ENCODE data around the gene AXDND1. TPM values are rescaled to one million over a fixed set of nuclear protein-coding genes. Genes with fewer than 3 reads are reported as not detected.

Gene AXDND1
- total RNA-seq, 2 donors from 2014 or later = not detected

DNA sequence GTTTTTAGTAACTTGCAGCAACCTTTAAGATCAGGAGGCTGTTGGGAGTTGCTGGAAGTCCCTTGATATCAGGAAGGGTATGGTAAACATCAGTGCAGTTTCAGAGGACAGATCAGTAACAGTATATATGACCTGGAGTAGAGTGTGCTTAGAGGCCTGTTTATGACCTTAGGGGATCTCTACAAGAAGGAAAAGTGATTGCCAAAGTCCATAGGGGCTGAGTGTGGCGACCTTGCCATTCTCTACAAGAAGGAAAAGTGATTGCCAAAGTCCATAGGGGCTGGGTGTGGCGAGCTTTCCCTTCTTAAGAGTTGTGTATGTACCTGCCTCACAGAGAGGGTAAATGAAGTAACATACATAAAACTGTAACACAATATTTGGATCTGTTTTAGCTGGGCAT is 28.5 kb upstream of the AXDND1 start:
- no peaks in the 10 kb centered on the region for H3K27me3 ChIP-seq
- peaks cover 6% of the 10 kb centered on the region for H3K36me3 ChIP-seq
- no peak for DNase-seq (ENCODE audit: low spot score)
- no peaks in the 10 kb centered on the region for H3K4me1 ChIP-seq
- H3K27ac ChIP-seq = no peak overlapping the region
- no peak overlapping the region for H3K4me3 ChIP-seq
- TF ChIP-seq, protein P1, sequence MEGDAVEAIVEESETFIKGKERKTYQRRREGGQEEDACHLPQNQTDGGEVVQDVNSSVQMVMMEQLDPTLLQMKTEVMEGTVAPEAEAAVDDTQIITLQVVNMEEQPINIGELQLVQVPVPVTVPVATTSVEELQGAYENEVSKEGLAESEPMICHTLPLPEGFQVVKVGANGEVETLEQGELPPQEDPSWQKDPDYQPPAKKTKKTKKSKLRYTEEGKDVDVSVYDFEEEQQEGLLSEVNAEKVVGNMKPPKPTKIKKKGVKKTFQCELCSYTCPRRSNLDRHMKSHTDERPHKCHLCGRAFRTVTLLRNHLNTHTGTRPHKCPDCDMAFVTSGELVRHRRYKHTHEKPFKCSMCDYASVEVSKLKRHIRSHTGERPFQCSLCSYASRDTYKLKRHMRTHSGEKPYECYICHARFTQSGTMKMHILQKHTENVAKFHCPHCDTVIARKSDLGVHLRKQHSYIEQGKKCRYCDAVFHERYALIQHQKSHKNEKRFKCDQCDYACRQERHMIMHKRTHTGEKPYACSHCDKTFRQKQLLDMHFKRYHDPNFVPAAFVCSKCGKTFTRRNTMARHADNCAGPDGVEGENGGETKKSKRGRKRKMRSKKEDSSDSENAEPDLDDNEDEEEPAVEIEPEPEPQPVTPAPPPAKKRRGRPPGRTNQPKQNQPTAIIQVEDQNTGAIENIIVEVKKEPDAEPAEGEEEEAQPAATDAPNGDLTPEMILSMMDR (IDR thresholded peaks at IDR 0.05) = no peak
- no peaks in the 10 kb centered on the region for H3K9me3 ChIP-seq

GRCh38 chr1:179337942-179338560 is 27.7 kb upstream of the AXDND1 start:
- no peak for DNase-seq (ENCODE audit: low spot score)
- TF ChIP-seq, protein P1 (IDR thresholded peaks at IDR 0.05) = no peak
- H3K4me3 ChIP-seq = no peak overlapping the region
- H3K27ac ChIP-seq = no peak overlapping the region
- H3K9me3 ChIP-seq = no peaks in the 10 kb centered on the region
- peaks cover 6% of the 10 kb centered on the region for H3K36me3 ChIP-seq
- no peaks in the 10 kb centered on the region for H3K4me1 ChIP-seq
- H3K27me3 ChIP-seq = no peaks in the 10 kb centered on the region

DNA sequence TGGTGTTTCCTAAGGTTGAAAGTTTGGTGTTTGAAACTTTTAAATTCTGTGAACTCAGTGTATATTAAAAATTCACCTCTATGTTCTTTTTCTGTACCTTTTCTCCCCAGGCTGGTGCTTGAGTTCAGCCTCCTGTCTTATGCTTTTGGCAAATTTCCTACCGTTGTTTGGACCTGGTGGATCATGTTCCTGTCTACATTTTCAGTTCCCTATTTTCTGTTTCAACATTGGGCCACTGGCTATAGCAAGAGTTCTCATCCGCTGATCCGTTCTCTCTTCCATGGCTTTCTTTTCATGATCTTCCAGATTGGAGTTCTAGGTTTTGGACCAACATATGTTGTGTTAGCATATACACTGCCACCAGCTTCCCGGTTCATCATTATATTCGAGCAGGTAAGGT is 24.9 kb upstream of the AXDND1 start:
- TF ChIP-seq, protein P1 (IDR thresholded peaks at IDR 0.05) = no peak
- no peak for DNase-seq (ENCODE audit: low spot score)

GRCh38 chr1:179341943-179342547 is 23.7 kb upstream of the AXDND1 start:
- H3K36me3 ChIP-seq = peaks cover 18% of the 10 kb centered on the region
- H3K27ac ChIP-seq = no peak overlapping the region
- H3K4me1 ChIP-seq = no peaks in the 10 kb centered on the region
- DNase-seq (ENCODE audit: low spot score) = no peak
- H3K27me3 ChIP-seq = no peaks in the 10 kb centered on the region
- H3K9me3 ChIP-seq = no peaks in the 10 kb centered on the region
- TF ChIP-seq, protein P1 (IDR thresholded peaks at IDR 0.05) = no peak
- H3K4me3 ChIP-seq = no peak overlapping the region

More for the DNA sequence above, 24.9 kb upstream of the AXDND1 start:
- H3K36me3 ChIP-seq = peaks cover 18% of the 10 kb centered on the region
- no peaks in the 10 kb centered on the region for H3K27me3 ChIP-seq
- H3K4me1 ChIP-seq = no peaks in the 10 kb centered on the region
- no peak overlapping the region for H3K27ac ChIP-seq
- H3K9me3 ChIP-seq = no peaks in the 10 kb centered on the region
- no peak overlapping the region for H3K4me3 ChIP-seq

DNA sequence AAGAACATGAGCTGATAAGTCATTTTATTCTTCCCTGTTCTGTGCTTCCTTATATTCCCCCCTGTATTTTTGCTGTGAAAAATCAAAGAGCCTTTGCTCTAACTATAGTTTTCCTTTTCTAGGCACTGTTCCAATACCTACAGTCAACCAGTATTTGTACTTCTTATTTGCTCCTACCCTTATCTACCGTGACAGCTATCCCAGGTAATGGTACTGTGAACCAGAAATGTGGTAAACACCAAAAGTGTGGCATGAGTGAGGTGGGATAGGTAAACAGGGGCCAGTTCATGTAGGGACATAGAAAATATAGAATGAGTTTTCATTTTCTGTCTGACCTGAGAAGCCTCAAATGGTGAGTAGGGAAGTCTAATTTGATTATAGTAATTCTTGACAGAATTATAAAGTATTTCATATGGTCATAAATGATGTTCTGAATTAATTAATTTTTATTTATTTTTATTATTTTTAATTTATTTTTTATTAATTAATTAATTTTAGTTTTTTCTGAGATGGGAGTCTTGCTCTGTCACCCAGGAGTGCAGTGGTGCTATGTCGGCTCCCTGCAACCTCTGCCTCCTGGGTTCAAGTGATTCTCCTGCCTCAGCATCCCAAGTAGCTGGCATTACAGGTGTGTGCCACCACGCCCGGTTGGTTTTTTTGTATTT is 22.9 kb upstream of the AXDND1 start:
- Histone ChIP-seq H3K36me3 (peaks cover 18% of the 10 kb centered on the region), H3K4me3 (no peak overlapping the region), H3K4me1 (no peaks in the 10 kb centered on the region), H3K27ac (no peak overlapping the region), H3K27me3 (no peaks in the 10 kb centered on the region), H3K9me3 (no peaks in the 10 kb centered on the region)
- TF ChIP-seq, protein P1 (IDR thresholded peaks at IDR 0.05) = no peak
- no peak for DNase-seq (ENCODE audit: low spot score)

Measured in right atrium auricular region (tissue), 2 donors.